ENCODE data around the gene PPP3R1. TPM values are rescaled to one million over a fixed set of nuclear protein-coding genes. Genes with fewer than 3 reads are reported as not detected.

The PPP3R1 gene
- total RNA-seq, 1 donor from 2014 or later, result 28.0 TPM

- DNase-seq (ENCODE audit: low read depth), result no peak
Measured at GRCh38 chr2:68263632-68264031, 11.3 kb upstream of the PPP3R1 start.

- no peak for DNase-seq (ENCODE audit: low read depth)
Measured at GRCh38 chr2:68258851-68259250, 6.5 kb upstream of the PPP3R1 start.

GRCh38 chr2:68256093-68256450 is 3.7 kb upstream of the PPP3R1 start:
- no peak for DNase-seq (ENCODE audit: low read depth)

GRCh38 chr2:68253219-68254068 is 1.1 kb upstream of the PPP3R1 start:
- DNase-seq (ENCODE audit: low read depth), result peak; percentile 29

GRCh38 chr2:68251855-68252399 is 405 bp downstream of the PPP3R1 start:
- peak; percentile 14 for DNase-seq (ENCODE audit: low read depth)

- peak; percentile 80 for DNase-seq (ENCODE audit: low read depth)
Measured at GRCh38 chr2:68251187-68251854, 1.0 kb downstream of the PPP3R1 start.

- DNase-seq (ENCODE audit: low read depth), result no peak
Measured at GRCh38 chr2:68250652-68251186, 1.6 kb downstream of the PPP3R1 start.

- DNase-seq (ENCODE audit: low read depth), result no peak
Measured at GRCh38 chr2:68250196-68250595, 2.1 kb downstream of the PPP3R1 start.

- DNase-seq (ENCODE audit: low read depth), result no peak
Measured at GRCh38 chr2:68248806-68249205, 3.5 kb downstream of the PPP3R1 start.

- no peak for DNase-seq (ENCODE audit: low read depth)
Measured at GRCh38 chr2:68248361-68248760, 4.0 kb downstream of the PPP3R1 start.

- DNase-seq (ENCODE audit: low read depth), result no peak
Measured at GRCh38 chr2:68246396-68246795, 5.9 kb downstream of the PPP3R1 start.

- no peak for DNase-seq (ENCODE audit: low read depth)
Measured at GRCh38 chr2:68245672-68246071, 6.7 kb downstream of the PPP3R1 start.

- no peak for DNase-seq (ENCODE audit: low read depth)
Measured at GRCh38 chr2:68245066-68245465, 7.3 kb downstream of the PPP3R1 start.

GRCh38 chr2:68244456-68244855 is 7.9 kb downstream of the PPP3R1 start:
- DNase-seq (ENCODE audit: low read depth), result no peak

GRCh38 chr2:68241732-68242131 is 10.6 kb downstream of the PPP3R1 start:
- DNase-seq (ENCODE audit: low read depth), result no peak

- no peak for DNase-seq (ENCODE audit: low read depth)
Measured at GRCh38 chr2:68240446-68240845, 11.9 kb downstream of the PPP3R1 start.

- DNase-seq (ENCODE audit: low read depth), result no peak
Measured at GRCh38 chr2:68238955-68239822, 13.1 kb downstream of the PPP3R1 start.

GRCh38 chr2:68237976-68238580 is 14.3 kb downstream of the PPP3R1 start:
- no peak for DNase-seq (ENCODE audit: low read depth)

- peak; percentile 39 for DNase-seq (ENCODE audit: low read depth)
Measured at GRCh38 chr2:68237404-68237803, 14.9 kb downstream of the PPP3R1 start.

GRCh38 chr2:68236876-68237275 is 15.5 kb downstream of the PPP3R1 start:
- DNase-seq (ENCODE audit: low read depth), result no peak

Data from myocyte (in vitro differentiated cells).